HUDEP-2 (cell line): ENCODE measurements around the gene RCC1.
"Not testable (repeated sequence)": the region's sequence is repeated elsewhere in the genome, so short reads cannot be mapped to it uniquely, and the experiment has no call there.

ENCODE experiments used
- DNase-seq, 76 experiments: peaks; one replicate each; lab custom pipeline; 2025; ENCODE audit not compliant: unreplicated experiment in 76 of 76; lab: John Stamatoyannopoulos, UW

RCC1 gene

GRCh38 chr1:28540651-28541050 is 34.8 kb downstream of the RCC1 start:
- peak in 4 of 76 experiments; percentile 8 to 25 (median 20) for DNase-seq

- not testable (repeated sequence) for DNase-seq
Observed at GRCh38 chr1:28541414-28542015, 35.7 kb downstream of the RCC1 start.

- DNase-seq, result no peak
Observed at GRCh38 chr1:28545246-28545628, 39.4 kb downstream of the RCC1 start.

GRCh38 chr1:28548318-28548717 is 42.5 kb downstream of the RCC1 start:
- no peak for DNase-seq

- DNase-seq, result no peak
Observed at GRCh38 chr1:28551381-28551780, 45.5 kb downstream of the RCC1 start.

- DNase-seq, result peak in 74 of 76 experiments; percentile 58 to 98 (median 94)
Observed at GRCh38 chr1:28552758-28553663, 47.2 kb downstream of the RCC1 start, which contains the start of gene TRNAU1AP. Gene TRNAU1AP, plus strand, starts transcription at chr1:28553085. Its CDS starts 26 bp downstream, at chr1:28553111.

- DNase-seq, result no peak
Observed at GRCh38 chr1:28560886-28561285, 55.0 kb downstream of the RCC1 start.

- no peak for DNase-seq
Observed at GRCh38 chr1:28564310-28564709, 58.5 kb downstream of the RCC1 start.

GRCh38 chr1:28565040-28565439 is 59.2 kb downstream of the RCC1 start:
- DNase-seq, result no peak

- no peak for DNase-seq
Observed at GRCh38 chr1:28565726-28566125, 59.9 kb downstream of the RCC1 start.

- DNase-seq, result no peak
Observed at GRCh38 chr1:28566931-28567330, 61.1 kb downstream of the RCC1 start.

- DNase-seq, result no peak
Observed at GRCh38 chr1:28571911-28572310, 66.1 kb downstream of the RCC1 start.

- not testable (repeated sequence) for DNase-seq
Observed at GRCh38 chr1:28572891-28573290, 67.0 kb downstream of the RCC1 start.

GRCh38 chr1:28573564-28573963 is 67.7 kb downstream of the RCC1 start:
- DNase-seq, result no peak

GRCh38 chr1:28577052-28577678 is 71.3 kb downstream of the RCC1 start:
- peak in 14 of 76 experiments; percentile 6 to 46 (median 22) for DNase-seq

- DNase-seq, result peak in 7 of 76 experiments; percentile 8 to 46 (median 21)
Observed at GRCh38 chr1:28577738-28578536, 72.1 kb downstream of the RCC1 start.

GRCh38 chr1:28578696-28579218 is 72.9 kb downstream of the RCC1 start:
- DNase-seq, result no peak

- DNase-seq, result no peak
Observed at GRCh38 chr1:28579401-28579800, 73.6 kb downstream of the RCC1 start.

- peak in 30 of 76 experiments; percentile 2 to 65 (median 34) for DNase-seq
Observed at GRCh38 chr1:28580722-28581530, 75.1 kb downstream of the RCC1 start.
